ENCODE data around the gene THEM4. TPM values are rescaled to one million over a fixed set of nuclear protein-coding genes. Genes with fewer than 3 reads are reported as not detected.
"Not testable (repeated sequence)": the region's sequence is repeated elsewhere in the genome, so short reads cannot be mapped to it uniquely, and the experiment has no call there.

The THEM4 gene
- total RNA-seq, 2 experiments from 2014 or later: 7.2 to 21.5 TPM

DNA sequence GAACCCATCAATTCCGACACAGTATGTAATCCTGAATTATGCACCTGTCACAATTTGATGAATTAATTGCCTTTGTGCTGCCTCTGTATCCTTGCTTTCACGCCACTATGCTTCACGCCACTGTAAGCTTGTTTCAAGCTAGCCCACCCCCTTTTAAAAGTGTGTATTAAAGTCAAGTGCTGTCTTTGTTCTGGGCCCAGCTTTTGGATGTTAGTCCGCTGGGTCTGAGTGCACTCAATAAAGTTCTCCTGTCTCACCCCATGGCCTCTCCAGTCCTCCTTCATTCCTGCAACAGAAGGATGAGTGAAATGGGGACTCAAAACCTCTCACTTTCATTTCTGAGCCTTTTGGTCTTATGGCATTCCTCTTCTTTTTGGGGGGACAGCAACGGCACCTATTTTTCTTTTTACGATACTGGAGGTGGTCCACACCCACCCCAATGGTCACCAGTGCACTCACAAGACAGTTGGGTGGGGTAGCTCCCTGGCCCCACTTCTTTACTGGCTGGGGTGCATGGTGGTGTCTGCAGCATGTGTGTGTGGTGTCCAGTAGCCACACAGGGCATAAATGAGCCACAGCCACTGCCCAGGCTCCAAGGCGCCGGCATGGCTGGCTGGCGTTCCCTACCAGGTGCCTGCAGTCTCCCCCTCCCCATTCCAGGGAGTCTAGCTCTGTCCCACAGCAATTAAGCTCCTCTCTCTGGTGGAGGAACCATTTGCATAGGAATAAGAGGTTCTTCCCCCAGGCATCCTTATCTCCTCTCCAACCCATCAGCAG, 1.8 kb downstream of the THEM4 start:
- ChIA-PET POLR2A (interaction anchor here (1.6 kb wide), 1 partner anchor 14 kb away, joined by 3 read pairs; no protein-coding TSS in a partner anchor), CTCF (ENCODE audit: unreplicated experiment) (no interaction called here)
- Histone ChIP-seq H3K4me1 (ENCODE audit: insufficient read depth, low read length, poor library complexity, severe bottlenecking) (peaks cover 11% of the 10 kb centered on the region), H3K9me3 (ENCODE audit: low read length) (peaks cover 14% of the 10 kb centered on the region), H4K20me1 (ENCODE audit: insufficient read depth, low read length) (no peaks in the 10 kb centered on the region), H3K4me3 (ENCODE audit: low read depth, low read length, poor library complexity, severe bottlenecking) (no peak overlapping the region), H3K27ac (ENCODE audit: low read depth, low read length, poor library complexity, severe bottlenecking) (no peak overlapping the region), H3K4me2 (ENCODE audit: low read length) (no peak overlapping the region), H3K36me3 (ENCODE audit: insufficient read depth, low read length) (peaks cover 21% of the 10 kb centered on the region), H3K9me2 (ENCODE audit: insufficient read depth, low read length) (no peaks in the 10 kb centered on the region), H3K79me2 (ENCODE audit: insufficient read depth, low read depth, low read length) (no peaks in the 10 kb centered on the region), H2AFZ (ENCODE audit: low read length) (no peak overlapping the region)
- BruUV-seq (replicated peaks): no TSS peak
- intact Hi-C loops (cut with micrococcal nuclease; ENCODE audit: unreplicated experiment): loop anchor here (2.0 to 10.0 kb wide), 3 partner anchors 19 to 113 kb away; partner anchors contain the start of gene TDRKH
- DNase-seq (ENCODE audit: low spot score): peak; percentile 54
- TF ChIP-seq EZH2phosphoT487 (IDR thresholded peaks at IDR 0.05; ENCODE audit: borderline replicate concordance, low read depth, low read length): no peak
- TF ChIP-seq, protein P1, sequence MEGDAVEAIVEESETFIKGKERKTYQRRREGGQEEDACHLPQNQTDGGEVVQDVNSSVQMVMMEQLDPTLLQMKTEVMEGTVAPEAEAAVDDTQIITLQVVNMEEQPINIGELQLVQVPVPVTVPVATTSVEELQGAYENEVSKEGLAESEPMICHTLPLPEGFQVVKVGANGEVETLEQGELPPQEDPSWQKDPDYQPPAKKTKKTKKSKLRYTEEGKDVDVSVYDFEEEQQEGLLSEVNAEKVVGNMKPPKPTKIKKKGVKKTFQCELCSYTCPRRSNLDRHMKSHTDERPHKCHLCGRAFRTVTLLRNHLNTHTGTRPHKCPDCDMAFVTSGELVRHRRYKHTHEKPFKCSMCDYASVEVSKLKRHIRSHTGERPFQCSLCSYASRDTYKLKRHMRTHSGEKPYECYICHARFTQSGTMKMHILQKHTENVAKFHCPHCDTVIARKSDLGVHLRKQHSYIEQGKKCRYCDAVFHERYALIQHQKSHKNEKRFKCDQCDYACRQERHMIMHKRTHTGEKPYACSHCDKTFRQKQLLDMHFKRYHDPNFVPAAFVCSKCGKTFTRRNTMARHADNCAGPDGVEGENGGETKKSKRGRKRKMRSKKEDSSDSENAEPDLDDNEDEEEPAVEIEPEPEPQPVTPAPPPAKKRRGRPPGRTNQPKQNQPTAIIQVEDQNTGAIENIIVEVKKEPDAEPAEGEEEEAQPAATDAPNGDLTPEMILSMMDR (conservative IDR thresholded peaks at IDR 0.05; ENCODE audit: low read length): no peak

DNA sequence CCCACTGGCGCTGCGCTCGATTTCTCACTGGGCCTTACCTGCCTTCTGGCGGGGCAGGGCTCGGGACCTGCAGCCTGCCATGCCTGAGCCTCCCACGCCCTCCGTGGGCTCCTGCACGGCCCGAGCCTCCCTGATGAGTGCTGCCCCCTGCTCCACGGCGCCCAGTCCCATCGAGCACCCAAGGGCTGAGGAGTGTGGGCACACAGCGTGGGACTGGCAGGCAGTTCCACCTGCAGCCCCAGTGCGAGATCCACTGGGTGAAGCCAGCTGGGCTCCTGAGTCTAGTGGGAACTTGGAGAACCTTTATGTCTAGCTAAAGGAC, 3.0 kb downstream of the THEM4 start:
- H3K9me2 ChIP-seq (ENCODE audit: insufficient read depth, low read length); H3K4me2 ChIP-seq (ENCODE audit: low read length); H4K20me1 ChIP-seq (ENCODE audit: insufficient read depth, low read length); H3K27ac ChIP-seq (ENCODE audit: low read depth, low read length, poor library complexity, severe bottlenecking); H2AFZ ChIP-seq (ENCODE audit: low read length); CTCF ChIA-PET (ENCODE audit: unreplicated experiment); DNase-seq (ENCODE audit: low spot score); H3K4me3 ChIP-seq (ENCODE audit: low read depth, low read length, poor library complexity, severe bottlenecking); BruUV-seq (replicated peaks); H3K79me2 ChIP-seq (ENCODE audit: insufficient read depth, low read depth, low read length): not testable (repeated sequence)
- intact Hi-C loops (cut with micrococcal nuclease; ENCODE audit: unreplicated experiment): loop anchor here (5.0 to 10.0 kb wide), 2 partner anchors 91 to 111 kb away; partner anchors contain the start of gene TDRKH
- peaks cover 11% of the 10 kb centered on the region for H3K4me1 ChIP-seq (ENCODE audit: insufficient read depth, low read length, poor library complexity, severe bottlenecking)
- peaks cover 14% of the 10 kb centered on the region for H3K9me3 ChIP-seq (ENCODE audit: low read length)
- peaks cover 21% of the 10 kb centered on the region for H3K36me3 ChIP-seq (ENCODE audit: insufficient read depth, low read length)
- POLR2A ChIA-PET: interaction anchor here (1.6 kb wide), 1 partner anchor 16 kb away, joined by 3 read pairs; no protein-coding TSS in a partner anchor

DNA sequence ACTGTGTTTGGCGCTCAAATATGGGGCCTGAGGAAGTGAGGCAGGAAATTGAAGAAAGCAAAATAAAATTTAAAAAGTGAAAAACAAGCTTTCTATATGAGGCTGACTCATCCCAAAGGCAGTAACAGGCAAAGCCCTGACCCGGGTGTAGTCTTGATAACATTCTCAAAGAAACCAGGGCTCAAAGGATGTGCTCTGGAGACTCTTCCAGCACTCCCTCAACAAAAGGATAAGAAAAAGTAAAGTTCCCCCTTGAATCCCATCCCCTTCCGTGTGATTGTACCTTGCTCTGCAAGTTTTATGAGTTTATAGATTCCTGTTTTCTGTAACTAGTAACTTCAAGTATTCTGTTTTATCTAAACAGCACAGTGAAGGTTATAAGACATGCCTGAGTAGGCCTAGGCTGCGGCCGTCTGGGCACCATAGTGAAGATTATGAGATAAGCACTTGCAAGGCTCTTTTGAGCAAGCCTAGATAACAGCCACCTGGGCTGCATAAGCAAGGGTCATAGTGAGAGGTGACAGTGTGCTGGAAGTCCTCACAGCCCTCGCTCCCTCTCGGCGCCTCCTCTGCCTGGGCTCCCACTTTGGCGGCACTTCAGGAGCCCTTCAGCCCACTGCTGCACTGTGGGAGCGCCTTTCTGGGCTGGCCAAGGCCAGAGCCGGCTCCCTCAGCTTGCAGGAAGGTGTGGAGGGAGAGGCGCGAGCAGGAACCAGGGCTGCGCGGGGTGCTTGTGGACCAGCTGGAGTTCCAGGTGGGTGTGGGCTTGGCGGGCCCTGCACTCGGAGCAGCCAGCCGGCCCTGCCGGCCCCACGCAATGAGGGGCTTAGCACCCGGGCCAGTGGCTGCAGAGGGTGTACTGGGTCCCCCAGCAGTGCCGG, 3.6 kb downstream of the THEM4 start:
- Histone ChIP-seq H3K4me1 (ENCODE audit: insufficient read depth, low read length, poor library complexity, severe bottlenecking) (peaks cover 11% of the 10 kb centered on the region), H3K36me3 (ENCODE audit: insufficient read depth, low read length) (peaks cover 21% of the 10 kb centered on the region), H3K9me3 (ENCODE audit: low read length) (peaks cover 14% of the 10 kb centered on the region)
- H3K79me2 ChIP-seq (ENCODE audit: insufficient read depth, low read depth, low read length); H3K4me2 ChIP-seq (ENCODE audit: low read length); H3K4me3 ChIP-seq (ENCODE audit: low read depth, low read length, poor library complexity, severe bottlenecking); DNase-seq (ENCODE audit: low spot score); H3K27ac ChIP-seq (ENCODE audit: low read depth, low read length, poor library complexity, severe bottlenecking); POLR2A ChIA-PET; CTCF ChIA-PET (ENCODE audit: unreplicated experiment); H4K20me1 ChIP-seq (ENCODE audit: insufficient read depth, low read length); H3K9me2 ChIP-seq (ENCODE audit: insufficient read depth, low read length); BruUV-seq (replicated peaks); H2AFZ ChIP-seq (ENCODE audit: low read length): not testable (repeated sequence)
- intact Hi-C loops (cut with micrococcal nuclease; ENCODE audit: unreplicated experiment): loop anchor here (5.0 to 10.0 kb wide), 2 partner anchors 92 to 111 kb away; partner anchors contain the start of gene TDRKH
